ENCODE results near the gene SPTBN1.

DNA sequence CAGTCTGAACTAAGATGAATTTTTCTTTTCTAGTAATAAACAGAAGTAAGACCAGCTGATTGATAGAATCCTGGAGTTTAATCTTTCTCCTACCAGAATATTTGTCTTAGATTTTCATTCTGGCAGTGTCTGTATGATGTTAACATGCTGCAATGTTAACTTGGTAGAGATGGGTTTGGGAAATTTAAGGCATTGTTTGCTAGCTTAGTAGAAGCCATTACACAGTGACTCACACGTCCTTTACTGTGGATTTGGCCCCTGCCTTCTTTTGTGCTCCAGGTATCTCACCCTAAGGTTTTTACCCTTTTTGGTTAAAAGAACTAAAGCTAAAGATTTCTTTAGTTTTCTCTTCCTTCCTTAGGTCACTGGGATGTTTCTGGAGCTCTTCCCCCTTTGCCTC, 84.1 kb downstream of the SPTBN1 start:
- TF ChIP-seq POLR2A (IDR thresholded peaks at IDR 0.05) (no peak), CTCF (IDR thresholded peaks at IDR 0.05) (no peak)
